GM19351 (cell line): ENCODE measurements around the gene LLGL2.
A peak's percentile ranks its signal among the peaks of the same experiment; 100 is the strongest.
"Not testable (repeated sequence)": the region's sequence is repeated elsewhere in the genome, so short reads cannot be mapped to it uniquely, and the experiment has no call there.

Experiments used
- ATAC-seq: cut with Tn5 transposase; IDR thresholded peaks from one replicate; pipeline ENCODE4 v1.9.1; 2021; ENCODE audit warnings: mild to moderate bottlenecking, moderate library complexity; ENCODE audit not compliant: unreplicated experiment

Gene LLGL2

GRCh38 chr17:75507733-75508719 lies 17.5 kb upstream of the LLGL2 start:
- ATAC-seq = no peak

DNA sequence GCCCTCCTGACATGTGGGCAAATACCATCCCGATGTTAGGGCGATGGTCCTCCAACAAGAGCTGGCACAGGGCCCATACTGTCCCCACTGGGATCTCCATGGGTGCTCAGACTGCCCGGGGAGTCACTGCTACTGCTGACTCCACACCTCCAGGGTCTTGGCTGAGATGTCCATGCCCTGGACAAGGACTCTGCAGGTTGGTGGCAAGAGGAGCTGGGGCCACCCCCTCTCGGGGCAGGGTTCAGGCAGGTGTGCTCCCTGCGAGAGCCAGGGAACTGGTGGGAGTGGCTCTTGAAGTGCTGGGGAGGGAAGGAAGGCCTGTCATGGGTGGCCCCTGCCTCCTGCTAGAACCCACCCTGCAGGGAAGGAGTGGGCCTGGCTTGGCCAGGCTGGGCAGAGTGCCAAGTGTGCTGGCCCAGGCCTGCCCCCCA lies 16.6 kb upstream of the LLGL2 start:
- no peak for ATAC-seq

DNA sequence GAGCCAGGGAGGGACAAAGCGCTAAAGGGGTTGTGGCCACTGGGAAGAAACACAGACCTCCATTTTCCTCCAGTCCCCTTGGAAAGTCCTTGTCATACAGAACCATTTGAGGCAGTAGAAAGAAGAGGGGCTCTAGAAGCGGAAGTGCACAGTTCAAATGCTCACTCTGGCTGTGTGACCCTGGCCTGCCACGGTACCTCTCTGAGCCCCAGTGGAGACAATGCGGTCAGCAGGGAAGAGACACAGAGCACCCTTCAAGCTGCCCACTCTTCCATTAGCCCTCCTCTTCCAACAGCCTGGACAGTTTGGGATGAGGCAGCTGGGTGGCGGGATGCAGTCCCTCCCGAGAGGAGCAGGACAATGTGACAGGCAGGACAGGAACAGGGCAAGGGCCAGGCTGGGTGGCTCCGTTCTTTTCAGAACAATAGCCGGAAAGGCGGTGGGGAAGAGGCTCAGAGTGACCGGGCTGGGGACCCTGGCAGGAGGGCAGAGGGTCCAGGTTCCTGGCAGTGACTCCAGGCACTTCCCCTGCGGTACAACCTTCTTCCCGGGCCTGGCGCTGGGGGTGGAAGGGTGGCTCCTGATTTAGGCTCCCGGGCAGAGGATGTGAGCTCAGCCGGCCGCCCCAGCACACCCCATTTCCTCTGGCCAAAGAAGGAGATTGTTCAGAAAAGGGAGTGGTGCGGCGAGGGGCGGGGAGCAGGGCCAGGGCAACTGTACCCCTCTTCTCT lies 15.8 kb upstream of the LLGL2 start:
- ATAC-seq = no peak

- ATAC-seq = no peak
These were observed 14.3 kb upstream of the LLGL2 start for GRCh38 chr17:75511270-75511609.

DNA sequence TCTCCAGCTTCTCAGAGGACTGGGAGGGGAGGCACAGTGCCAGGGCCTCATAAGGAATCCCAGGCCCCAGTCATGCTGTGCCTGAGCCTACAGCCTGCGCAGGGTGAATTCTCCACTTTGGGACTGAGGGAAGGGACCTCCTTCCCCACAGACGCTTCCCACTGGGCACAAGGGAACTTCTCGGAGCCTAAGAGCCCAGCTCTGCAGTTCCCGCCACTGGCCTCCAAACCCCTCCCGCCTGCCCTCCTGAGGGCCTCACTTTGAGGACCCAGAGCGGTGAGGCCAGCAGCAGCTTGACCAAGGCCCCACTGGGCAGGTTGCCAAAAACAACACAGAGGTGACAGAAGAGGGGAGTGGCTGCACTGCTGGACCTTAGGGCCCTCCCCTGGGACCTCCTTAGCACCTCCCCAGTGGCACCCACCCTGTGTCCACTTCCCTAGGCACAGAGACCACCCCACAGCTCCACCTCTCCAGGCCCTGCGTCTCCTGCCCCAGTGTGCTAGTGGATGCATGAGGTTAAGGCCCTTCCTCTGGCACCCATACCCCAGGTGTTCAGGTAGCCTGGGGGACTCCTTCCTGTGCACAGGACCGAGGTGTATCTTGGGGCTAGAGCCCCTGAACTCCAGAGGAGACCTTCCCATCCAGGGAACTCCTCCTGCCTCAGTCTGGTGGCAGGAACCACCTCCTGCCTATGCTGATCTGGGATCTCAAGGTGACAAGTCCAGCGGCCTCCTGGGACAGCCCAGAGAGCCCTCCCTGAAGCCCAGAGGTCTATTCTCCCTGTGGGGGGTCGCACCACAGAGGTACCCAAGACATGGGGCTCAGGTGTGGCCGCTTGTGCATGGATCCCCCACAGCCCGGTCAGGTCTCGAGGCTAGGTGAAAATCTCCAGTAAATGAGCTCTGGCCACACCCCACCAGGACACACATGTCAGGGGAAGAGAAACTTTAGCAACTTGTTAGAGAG lies 13.6 kb upstream of the LLGL2 start:
- ATAC-seq = no peak

GRCh38 chr17:75512926-75513640 lies 12.4 kb upstream of the LLGL2 start:
- ATAC-seq = no peak

GRCh38 chr17:75513641-75514000 lies 11.9 kb upstream of the LLGL2 start:
- no peak for ATAC-seq

- no peak for ATAC-seq
These were observed 11.1 kb upstream of the LLGL2 start for GRCh38 chr17:75514299-75514918.

DNA sequence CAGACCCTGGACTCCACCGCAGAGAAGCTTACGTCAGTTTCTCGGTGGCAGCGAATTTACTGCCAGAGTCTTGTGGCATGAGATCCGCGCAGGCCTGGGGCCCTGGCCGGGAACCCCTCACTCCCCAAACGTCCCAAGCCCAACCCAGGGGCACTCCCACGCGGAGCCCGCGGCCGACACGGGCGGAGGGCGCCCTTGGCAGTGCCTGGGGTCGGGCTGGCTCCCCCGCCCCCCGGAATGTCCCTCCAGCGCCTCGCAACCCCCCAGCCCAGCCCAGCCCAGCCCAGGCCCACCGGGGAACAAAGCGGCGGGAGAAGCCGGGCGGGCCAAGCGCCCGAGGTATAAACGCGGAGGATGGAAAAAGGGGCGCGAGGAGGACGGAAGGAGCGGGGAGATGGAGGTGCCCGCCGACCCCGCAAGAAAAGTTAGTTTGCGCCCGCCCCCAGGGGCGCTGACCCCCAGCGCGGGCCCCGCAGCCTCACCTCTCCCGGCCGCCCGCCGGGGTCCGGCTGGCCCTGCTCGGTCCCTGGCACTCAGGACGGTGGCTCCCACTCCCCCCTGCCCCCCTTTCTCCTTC lies 10.5 kb upstream of the LLGL2 start:
- ATAC-seq = no peak

DNA sequence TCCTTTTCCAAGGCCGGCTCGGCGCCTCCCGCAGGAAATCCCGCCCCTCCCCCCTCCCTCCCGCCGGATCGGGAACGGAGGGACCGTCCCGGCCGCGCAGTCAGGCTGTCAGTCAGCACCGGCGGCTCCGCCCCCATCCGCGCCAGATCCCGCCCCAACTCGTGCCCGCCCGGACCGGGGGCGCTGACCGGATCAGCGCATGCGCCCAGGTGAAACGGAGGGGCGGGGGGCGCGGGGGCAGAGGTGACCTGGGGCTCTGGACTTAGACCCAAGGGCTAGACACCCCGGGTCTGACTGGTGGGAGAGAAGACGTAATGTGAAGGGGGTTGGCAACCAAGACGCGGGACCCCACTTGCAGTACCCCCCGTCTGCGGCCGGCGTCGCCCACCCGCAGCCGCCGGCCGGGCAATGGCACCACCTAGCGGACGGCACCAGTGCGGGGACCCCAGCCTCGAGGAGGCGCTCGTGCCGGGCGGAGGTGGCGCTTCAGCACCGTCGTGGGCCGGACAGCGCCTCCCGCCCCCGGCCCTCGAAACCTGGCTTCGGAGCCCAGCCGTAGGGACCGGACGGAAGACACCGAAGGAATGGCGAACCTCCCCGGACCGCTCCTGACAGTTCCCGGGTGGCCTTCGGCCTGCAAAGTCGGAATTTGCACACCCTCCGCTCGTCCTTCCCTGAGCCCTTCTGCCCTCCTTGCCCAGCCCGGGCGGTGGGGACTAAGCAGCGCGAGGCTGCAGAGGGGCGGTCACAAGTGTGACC lies 9.8 kb upstream of the LLGL2 start, which contains the start of gene CASKIN2:
Gene CASKIN2 (minus strand): TSS at position 42 of the 759 bp plus-strand sequence. CDS start 1,733 bp downstream, outside the sequence.
- ATAC-seq = peak; percentile 34

GRCh38 chr17:75516255-75516618 lies 9.3 kb upstream of the LLGL2 start, which contains the start of gene TSEN54:
Gene TSEN54 (plus strand): TSS chr17:75516528. CDS start chr17:75516561, 33 bp downstream.
- peak; percentile 74 for ATAC-seq

DNA sequence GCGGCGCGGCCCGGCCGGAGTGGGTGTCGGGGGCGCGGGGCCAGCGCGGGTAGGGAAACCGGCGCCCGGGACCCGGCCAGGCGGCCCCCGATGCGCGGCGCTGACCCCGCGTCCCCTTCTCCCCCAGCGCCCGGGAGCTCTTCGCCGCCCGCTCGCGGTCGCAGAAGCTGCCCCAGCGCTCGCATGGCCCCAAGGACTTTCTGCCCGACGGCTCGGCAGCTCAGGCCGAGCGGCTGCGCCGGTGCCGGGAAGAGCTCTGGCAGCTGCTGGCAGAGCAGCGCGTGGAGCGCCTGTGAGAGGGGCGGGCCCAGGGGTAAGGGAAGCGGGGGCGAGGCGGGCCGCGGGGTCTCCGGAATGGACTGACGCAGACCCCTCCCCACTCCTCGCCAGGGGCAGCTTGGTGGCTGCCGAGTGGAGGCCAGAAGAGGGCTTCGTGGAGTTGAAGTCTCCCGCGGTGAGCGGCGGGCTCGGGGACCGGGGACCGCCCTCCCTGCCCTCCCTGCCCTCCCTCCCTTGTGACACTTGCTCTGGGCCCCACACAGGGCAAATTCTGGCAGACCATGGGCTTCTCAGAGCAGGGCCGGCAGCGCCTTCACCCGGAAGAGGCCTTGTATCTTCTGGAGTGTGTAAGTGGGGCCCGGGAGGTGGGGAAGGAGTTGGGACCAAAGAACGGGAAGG lies 8.7 kb upstream of the LLGL2 start:
- ATAC-seq = peak; percentile 19

DNA sequence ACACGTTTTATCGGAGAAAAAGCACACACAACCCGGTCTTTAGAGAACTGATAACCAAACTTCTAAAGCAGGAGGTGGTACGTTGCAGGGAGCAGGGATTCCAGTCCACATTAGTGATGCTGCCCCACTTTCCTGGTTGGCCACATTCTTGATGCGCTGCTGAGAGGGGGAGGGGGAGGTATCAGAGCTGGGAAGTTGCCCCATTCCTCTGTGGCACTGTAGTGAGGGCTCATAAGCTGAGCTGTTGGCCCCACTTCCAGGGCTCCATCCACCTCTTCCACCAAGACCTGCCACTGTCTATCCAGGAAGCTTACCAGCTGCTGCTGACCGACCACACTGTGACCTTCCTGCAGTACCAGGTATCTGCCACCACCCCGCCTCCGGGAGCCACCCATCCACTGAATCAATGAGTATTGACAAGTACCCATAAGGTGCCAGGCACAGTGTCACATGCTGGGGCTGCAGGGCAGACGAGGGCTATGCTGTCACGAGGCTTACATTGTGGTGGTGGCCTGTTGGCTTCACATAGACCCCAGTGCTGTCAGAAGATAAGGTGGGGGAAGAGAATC lies 8.1 kb upstream of the LLGL2 start:
- ATAC-seq = no peak

DNA sequence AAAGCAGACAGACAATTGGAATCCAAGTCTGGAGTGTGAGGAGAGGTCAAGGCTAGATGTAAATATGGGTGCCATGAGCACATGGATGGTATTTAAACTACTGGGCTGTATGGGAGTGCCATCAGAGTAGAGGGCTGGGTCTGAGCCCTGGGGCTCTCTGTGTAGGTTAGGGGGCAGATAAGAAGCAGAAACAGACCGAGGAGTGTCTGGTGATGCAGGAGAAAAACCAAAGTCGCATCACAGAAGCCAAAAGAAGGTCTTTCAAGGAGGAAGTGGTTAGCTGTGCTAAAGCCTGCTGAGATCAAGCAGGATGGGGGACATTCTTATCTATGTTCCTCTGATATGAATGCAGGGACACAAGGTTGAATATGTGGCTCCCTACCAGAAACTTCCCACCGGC lies 7.3 kb upstream of the LLGL2 start:
- no peak for ATAC-seq

DNA sequence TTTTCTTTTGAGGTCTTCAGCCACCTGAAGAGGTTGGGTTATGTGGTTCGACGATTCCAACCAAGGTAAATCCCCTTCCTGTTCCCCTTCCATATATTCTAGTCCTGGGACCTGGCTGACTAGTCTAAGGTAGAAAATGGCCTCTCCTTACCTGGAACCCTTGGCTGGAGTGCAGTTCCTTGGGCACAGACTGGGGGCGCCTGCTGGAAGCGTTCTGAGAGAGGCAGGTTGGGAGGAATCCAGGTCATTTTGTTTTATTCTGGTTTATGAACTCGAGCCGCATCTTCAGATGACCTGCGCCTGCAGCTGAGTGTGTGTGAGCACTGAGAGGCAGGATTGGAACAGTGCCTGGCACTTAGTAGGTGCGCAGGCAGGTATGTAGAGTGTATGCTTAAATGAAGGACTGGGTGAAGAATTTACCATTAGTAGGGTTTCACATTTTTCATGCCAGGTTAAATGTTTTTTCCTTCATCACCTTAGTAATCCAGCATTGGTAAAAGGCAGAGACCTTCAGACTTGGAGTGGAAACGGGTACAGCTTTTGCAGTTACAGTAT lies 6.4 kb upstream of the LLGL2 start:
- no peak for ATAC-seq

- not testable (repeated sequence) for ATAC-seq
These were observed 5.1 kb upstream of the LLGL2 start for GRCh38 chr17:75520413-75520812.

- ATAC-seq = no peak
These were observed 4.2 kb upstream of the LLGL2 start for GRCh38 chr17:75521290-75521689.
